Thoracic aorta (tissue), 2 donors: ENCODE data around the gene DLGAP1. TPM values are rescaled to one million over a fixed set of nuclear protein-coding genes. Genes with fewer than 3 reads are reported as not detected.
A peak's percentile ranks its signal among the peaks of the same experiment; 100 is the strongest.
"Not testable (repeated sequence)": the region's sequence is repeated elsewhere in the genome, so short reads cannot be mapped to it uniquely, and the experiment has no call there.

Experiments
- ATAC-seq: fragments of 150-250 bp; one replicate; pipeline ENCODE4 v1.8.0; 2017; ENCODE audit warnings: low read depth; ENCODE audit not compliant: insufficient number of reproducible peaks, low FRiP score
- DNase-seq: peaks from one replicate; pipeline ENCODE4 v3.0.0-alpha.2; 2020; ENCODE audit warnings: low spot score
- H3K27ac ChIP-seq, 2 donors: fragments of 200-600 bp; sonication (generic); 1 replicate in 1 of 2; 2 replicates in 1 of 2; pipeline ENCODE4 v1.5.1; 2016; ENCODE audit warnings: mild to moderate bottlenecking in 2 of 2, moderate library complexity in 2 of 2
- H3K27me3 ChIP-seq: fragments of 200-600 bp; sonication (generic); replicated peaks from 2 replicates; pipeline ENCODE4 v1.6.0; 2016; ENCODE audit warnings: mild to moderate bottlenecking; ENCODE audit not compliant: insufficient read depth
- H3K36me3 ChIP-seq: fragments of 200-600 bp; sonication (generic); one replicate; pipeline ENCODE4 v1.5.1; 2016
- H3K4me1 ChIP-seq, 2 donors: fragments of 200-600 bp; sonication (generic); 1 replicate in 1 of 2; 2 replicates in 1 of 2; pipeline versions ENCODE4 v1.5.1 to v1.6.0; 2016; ENCODE audit warnings: low read depth in 2 of 2, mild to moderate bottlenecking in 1 of 2; ENCODE audit not compliant: control insufficient read depth in 1 of 2
- H3K4me3 ChIP-seq: fragments of 200-600 bp; sonication (generic); 2 replicates; pipeline ENCODE4 v1.5.1; 2016; ENCODE audit warnings: mild to moderate bottlenecking
- H3K9me3 ChIP-seq: fragments of 200-600 bp; sonication (generic); 2 replicates; pipeline ENCODE4 v1.5.1; 2016
- total RNA-seq, 2 donors: library from RNA; depleted of rRNA; stranded (reverse); fragments of >200 nt; gene quantifications; one replicate each; pipeline versions ENCODE4 v1.1.0 to v1.2.3, GENCODE V29; 2016
- TF ChIP-seq, protein P1 (sequence below): fragments of 200-600 bp; sonication (generic); IDR thresholded peaks from one replicate; pipeline ENCODE4 v1.5.1; 2019; ENCODE audit warnings: antibody characterized with exemption

The DLGAP1 gene
- total RNA-seq, 2 donors from 2014 or later: 7.3 to 19.0 TPM

DNA sequence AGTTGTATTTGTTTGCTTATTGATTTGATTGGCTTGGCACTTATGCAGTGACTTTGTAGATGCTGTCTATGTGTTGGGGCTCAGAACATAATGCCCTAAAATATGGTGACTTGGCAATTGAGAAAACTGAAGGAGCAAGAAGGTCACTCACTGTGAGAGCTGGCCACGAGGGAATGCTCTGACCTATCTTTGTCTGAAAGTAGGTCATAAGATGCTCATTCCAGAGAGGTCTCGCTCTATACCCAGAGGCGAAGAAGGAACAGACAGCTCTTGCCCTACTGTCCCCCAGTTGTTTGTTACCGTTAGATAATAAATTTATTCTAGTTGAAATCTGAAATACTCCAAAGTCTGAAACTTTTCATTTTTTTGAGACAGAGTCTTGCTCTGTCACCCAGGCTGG lies 846.6 kb downstream of the DLGAP1 start:
- no peak overlapping the region for H3K27ac ChIP-seq

DNA sequence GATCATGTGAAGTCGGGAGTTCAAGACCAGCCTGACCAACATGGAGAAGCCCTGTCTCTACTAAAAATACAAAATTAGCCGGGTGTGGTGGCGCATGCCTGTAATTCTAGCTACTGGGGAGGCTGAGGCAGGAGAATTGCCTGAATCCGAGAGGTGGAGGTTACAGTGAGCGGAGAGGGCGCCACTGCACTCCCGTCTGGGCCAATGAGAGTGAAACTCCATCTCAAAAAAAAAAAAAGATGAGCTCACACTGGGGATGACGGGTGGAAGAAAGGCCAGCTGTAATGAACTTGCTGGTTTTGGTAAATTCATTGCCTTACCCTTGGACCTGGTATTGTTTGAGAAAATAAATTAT lies 847.0 kb downstream of the DLGAP1 start:
- ATAC-seq, H3K4me3 ChIP-seq, H3K27ac ChIP-seq, H3K36me3 ChIP-seq, H3K27me3 ChIP-seq, H3K9me3 ChIP-seq, DNase-seq: not testable (repeated sequence)
- H3K4me1 ChIP-seq: peaks cover 17 to 22% of the 10 kb centered on the region in 2 donors

More for the DNA sequence above, 846.6 kb downstream of the DLGAP1 start:
- Histone ChIP-seq H3K4me1 (peaks cover 17 to 22% of the 10 kb centered on the region in 2 donors), H3K9me3 (no peaks in the 10 kb centered on the region), H3K27me3 (no peaks in the 10 kb centered on the region), H3K36me3 (no peaks in the 10 kb centered on the region), H3K4me3 (no peak overlapping the region)
- TF ChIP-seq, protein P1, sequence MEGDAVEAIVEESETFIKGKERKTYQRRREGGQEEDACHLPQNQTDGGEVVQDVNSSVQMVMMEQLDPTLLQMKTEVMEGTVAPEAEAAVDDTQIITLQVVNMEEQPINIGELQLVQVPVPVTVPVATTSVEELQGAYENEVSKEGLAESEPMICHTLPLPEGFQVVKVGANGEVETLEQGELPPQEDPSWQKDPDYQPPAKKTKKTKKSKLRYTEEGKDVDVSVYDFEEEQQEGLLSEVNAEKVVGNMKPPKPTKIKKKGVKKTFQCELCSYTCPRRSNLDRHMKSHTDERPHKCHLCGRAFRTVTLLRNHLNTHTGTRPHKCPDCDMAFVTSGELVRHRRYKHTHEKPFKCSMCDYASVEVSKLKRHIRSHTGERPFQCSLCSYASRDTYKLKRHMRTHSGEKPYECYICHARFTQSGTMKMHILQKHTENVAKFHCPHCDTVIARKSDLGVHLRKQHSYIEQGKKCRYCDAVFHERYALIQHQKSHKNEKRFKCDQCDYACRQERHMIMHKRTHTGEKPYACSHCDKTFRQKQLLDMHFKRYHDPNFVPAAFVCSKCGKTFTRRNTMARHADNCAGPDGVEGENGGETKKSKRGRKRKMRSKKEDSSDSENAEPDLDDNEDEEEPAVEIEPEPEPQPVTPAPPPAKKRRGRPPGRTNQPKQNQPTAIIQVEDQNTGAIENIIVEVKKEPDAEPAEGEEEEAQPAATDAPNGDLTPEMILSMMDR: no peak
- ATAC-seq (no peak), DNase-seq (no peak)

DNA sequence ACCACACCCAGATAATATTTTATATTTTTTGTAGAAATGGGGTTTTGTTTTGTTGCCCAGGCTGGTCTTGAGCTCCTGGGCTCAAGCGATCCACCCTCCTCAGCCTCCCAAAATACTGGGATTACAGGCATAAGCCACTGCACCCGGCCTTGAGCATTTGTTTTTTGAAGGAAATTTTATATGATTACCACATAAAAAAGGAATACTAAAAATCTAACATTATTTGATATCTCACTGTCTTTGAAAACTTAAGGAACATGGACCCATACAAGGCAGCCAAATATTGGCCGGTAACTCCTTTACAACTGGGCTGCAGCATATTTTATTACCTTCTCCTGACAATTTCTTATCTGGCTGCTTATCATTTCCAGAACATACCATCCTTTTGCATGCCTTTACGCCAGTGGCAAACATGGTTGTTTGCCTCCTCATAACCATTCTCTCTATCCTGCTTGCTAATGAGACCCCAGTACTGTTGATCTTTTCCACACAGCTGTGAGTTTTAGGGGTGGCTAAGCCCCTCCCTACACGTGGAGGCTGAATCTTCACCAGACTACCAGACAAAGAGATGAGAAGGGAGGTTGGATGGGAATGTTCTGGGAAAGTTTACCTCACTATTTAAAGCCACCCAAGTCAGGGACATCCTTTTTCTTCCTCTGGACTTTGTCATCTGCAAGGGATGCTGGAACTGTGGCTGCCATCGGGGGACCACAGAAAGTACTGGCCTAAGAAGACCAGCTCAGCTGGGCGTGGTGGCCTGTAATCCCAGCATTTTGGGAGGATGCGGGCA lies 847.6 kb downstream of the DLGAP1 start:
- H3K9me3 ChIP-seq: no peaks in the 10 kb centered on the region
- DNase-seq (no peak), ATAC-seq (no peak)
- H3K27ac ChIP-seq: no peak overlapping the region
- no peaks in the 10 kb centered on the region for H3K27me3 ChIP-seq
- no peak overlapping the region for H3K4me3 ChIP-seq
- TF ChIP-seq, protein P1: no peak
- no peaks in the 10 kb centered on the region for H3K36me3 ChIP-seq
- H3K4me1 ChIP-seq: peaks cover 17 to 22% of the 10 kb centered on the region in 2 donors

DNA sequence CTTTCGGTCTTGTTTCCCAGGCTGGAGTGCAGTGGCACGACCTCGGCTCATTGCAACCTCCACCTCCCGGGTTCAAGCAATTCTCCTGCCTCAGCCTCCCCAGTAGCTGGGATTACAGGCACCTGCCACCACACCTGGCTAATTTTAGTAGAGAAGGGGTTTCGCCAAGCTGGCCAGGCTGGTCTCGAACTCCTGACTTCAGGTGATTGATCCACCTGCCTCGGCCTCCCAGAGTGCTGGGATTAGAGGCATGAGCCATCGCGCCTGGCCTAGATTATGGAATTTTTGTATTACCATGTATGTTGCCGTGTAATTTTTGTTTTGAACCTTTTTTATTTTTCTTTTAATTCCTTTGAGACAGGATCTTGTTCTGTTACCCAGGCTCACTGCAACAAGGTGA lies 848.2 kb downstream of the DLGAP1 start:
- H3K9me3 ChIP-seq, DNase-seq, H3K27ac ChIP-seq: not testable (repeated sequence)

DNA sequence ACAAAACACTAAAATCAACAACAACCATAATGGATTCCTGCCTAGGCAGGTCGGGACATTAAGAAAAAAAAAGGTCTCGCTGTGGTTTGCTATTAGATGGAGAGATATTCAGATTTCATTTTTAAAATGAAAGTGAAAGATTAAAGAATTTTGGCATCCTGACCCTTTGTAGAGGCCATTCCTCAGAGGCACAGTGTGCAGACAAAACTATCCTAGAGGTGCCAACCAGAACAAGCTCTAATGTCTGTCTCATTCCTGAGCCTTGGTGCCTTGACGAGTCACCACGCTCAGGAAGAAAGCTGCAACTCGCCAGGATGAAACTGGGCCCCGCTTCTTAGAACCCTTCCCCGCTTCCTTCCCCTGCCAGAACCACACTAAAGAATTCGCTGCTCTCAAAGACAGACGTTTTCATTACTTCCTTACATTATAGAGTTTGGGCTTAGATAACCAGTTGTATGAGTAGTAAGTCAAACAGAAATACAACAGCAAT lies 849.1 kb downstream of the DLGAP1 start:
- Histone ChIP-seq H3K4me3 (peak overlapping the region; percentile 71), H3K27me3 (no peaks in the 10 kb centered on the region), H3K36me3 (no peaks in the 10 kb centered on the region), H3K4me1 (peaks cover 17 to 22% of the 10 kb centered on the region in 2 donors), H3K27ac (peak overlapping the region; percentile 90 to 94), H3K9me3 (no peaks in the 10 kb centered on the region)
- TF ChIP-seq, protein P1: no peak
- DNase-seq (no peak), ATAC-seq (no peak)

More for the DNA sequence above, 848.2 kb downstream of the DLGAP1 start:
- H3K4me3 ChIP-seq, ATAC-seq, H3K36me3 ChIP-seq, H3K27me3 ChIP-seq: not testable (repeated sequence)
- H3K4me1 ChIP-seq: peaks cover 17 to 22% of the 10 kb centered on the region in 2 donors

DNA sequence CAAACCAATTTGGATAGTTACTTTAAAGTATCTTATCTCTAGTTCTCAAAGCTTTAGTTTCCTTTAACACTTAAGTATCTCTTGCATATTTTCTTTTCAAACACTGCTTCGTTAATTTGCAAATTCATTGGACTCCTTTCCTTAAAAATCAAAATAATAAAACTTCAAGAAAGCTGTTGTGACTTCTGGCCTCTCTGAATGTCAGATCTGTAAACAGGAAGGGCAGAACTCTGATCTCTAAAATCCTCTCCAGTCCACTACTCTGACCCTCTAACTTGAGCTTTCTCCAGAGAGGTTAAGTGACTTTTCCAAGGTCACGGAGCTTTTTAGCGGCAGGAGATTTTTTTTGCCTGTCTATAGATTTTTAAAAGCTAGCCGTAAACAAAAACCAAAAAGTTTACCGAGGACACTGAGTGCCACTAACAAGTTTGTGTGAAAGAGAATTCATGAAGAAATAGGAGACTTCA lies 849.6 kb downstream of the DLGAP1 start:
- TF ChIP-seq, protein P1: no peak
- no peaks in the 10 kb centered on the region for H3K9me3 ChIP-seq
- H3K4me3 ChIP-seq: peak overlapping the region; percentile 71
- H3K27me3 ChIP-seq: no peaks in the 10 kb centered on the region
- DNase-seq (no peak), ATAC-seq (no peak)
- H3K36me3 ChIP-seq: no peaks in the 10 kb centered on the region
- peak overlapping the region; percentile 90 to 94 for H3K27ac ChIP-seq
- peaks cover 17 to 22% of the 10 kb centered on the region in 2 donors for H3K4me1 ChIP-seq
